SJSA1 (cell line): Measurements from ENCODE around the gene TGFBR1. TPM values are rescaled to one million over a fixed set of nuclear protein-coding genes. Genes with fewer than 3 reads are reported as not detected.
A peak's percentile ranks its signal among the peaks of the same experiment; 100 is the strongest.

Experiments used
- DNase-seq, 2 experiments: peaks; one replicate each; pipeline ENCODE4 v3.0.0-alpha.2; 2015 to 2020; ENCODE audit warnings: low spot score in 2 of 2, low read depth in 1 of 2
- H3K27ac ChIP-seq: fragments of 250-450 bp; sonication (Bioruptor Pico); 2 replicates; pipeline ENCODE4 v1.5.1; 2020; ENCODE audit warnings: mild to moderate bottlenecking, moderate library complexity
- H3K27me3 ChIP-seq: fragments of 250-450 bp; sonication (Bioruptor Pico); replicated peaks from 2 replicates; pipeline ENCODE4 v1.5.1; 2020; ENCODE audit warnings: mild to moderate bottlenecking, moderate library complexity
- H3K36me3 ChIP-seq: fragments of 250-450 bp; sonication (Bioruptor Pico); 2 replicates; pipeline ENCODE4 v1.5.1; 2020; ENCODE audit warnings: mild to moderate bottlenecking
- H3K4me1 ChIP-seq: fragments of 250-450 bp; sonication (Bioruptor Pico); replicated peaks from 2 replicates; pipeline ENCODE4 v1.6.1; 2021; ENCODE audit warnings: mild to moderate bottlenecking
- H3K4me3 ChIP-seq: fragments of 250-450 bp; sonication (Bioruptor Pico); 2 replicates; pipeline ENCODE4 v1.5.1; 2020; ENCODE audit warnings: mild to moderate bottlenecking
- H3K9me3 ChIP-seq: fragments of 250-450 bp; sonication (Bioruptor Pico); replicated peaks from 2 replicates; pipeline ENCODE4 v1.5.1; 2020; ENCODE audit warnings: mild to moderate bottlenecking
- total RNA-seq: library from RNA; depleted of rRNA; stranded (reverse); fragments of >200 nt; shearing (Covaris generic); gene quantifications from 2 replicates; pipeline ENCODE4 v1.2.3, GENCODE V29; 2014

The TGFBR1 gene
- total RNA-seq, 1 experiment from 2014 or later: 36.0 TPM

DNA sequence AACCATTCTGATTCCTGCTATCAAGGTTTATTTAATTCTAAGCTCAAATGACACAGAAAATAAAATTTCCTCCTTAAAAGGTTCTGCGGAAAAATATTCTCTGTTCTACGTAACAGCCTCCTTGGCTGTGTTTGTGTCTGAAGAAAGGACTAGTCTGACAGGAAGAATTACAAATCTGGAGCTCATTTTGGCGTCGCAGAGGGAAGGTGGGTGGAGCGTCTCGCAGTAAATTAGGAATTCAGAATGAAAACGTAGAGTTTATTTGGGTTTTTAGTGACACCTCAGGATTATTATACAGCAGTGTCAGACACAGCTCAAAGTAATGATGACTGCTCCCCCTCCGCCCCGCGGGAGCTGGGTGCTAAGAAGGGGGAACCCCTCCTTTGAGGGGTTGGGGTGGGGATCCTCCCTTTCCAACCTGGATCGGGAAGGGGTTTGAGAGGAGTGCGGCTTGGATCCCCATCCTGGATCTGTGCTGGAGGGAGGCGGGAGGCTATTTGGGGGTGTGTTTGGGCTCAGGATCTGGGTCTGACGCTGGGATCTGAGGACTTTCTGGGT is 933 bp upstream of the TGFBR1 start:
- Histone ChIP-seq H3K27me3 (no peaks in the 10 kb centered on the region), H3K27ac (no peak overlapping the region; the same call in 1 of the 2 replicates), H3K4me3 (peak overlapping the region; percentile 81), H3K36me3 (no peaks in the 10 kb centered on the region; the same call in 1 of the 2 replicates), H3K4me1 (peaks cover 19% of the 10 kb centered on the region), H3K9me3 (no peaks in the 10 kb centered on the region)
- peak in 1 of 2 experiments; percentile 8 for DNase-seq

DNA sequence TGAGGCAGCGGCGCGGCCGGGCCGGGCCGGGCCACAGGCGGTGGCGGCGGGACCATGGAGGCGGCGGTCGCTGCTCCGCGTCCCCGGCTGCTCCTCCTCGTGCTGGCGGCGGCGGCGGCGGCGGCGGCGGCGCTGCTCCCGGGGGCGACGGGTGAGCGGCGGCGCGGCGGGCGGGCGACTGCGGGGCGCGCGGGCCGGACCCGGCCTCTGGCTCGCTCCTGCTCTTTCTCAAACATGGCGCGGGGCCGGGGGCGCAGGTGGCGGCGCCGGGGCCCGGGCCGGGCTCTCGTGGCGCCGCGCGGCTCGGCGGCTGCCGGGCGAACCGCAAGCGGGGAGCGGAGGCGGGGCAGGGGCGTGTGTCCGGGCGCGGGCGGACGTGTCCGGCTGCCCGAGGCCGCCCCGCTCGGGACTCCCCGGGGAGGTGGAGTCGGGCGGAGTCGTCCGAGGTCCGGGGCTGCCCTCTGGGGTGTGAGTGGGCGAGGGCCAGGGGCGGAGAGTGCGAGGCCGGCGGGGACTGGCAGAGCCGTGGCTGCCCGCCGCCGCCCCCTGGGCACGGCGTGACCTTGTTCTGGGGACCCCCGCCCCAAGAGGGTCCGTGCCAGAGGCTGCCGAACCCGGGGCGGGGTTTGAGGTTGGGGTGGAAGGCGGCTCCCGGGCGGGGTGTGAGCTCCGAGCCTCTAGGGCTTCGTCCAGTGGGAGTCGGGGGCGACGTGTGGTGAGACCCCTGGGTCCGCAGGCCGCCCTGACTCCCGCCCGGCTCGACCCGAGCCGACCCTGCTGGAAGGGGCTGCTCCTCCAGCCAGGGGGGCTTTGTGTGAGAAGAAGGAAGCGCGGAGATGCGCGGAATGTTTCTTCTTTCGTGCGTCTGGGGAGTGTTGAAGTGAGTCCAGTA is 485 bp downstream of the TGFBR1 start:
- H3K4me1 ChIP-seq: peaks cover 19% of the 10 kb centered on the region
- peak; percentile 68 to 71 for DNase-seq
- peak overlapping the region; percentile 81 for H3K4me3 ChIP-seq
- no peaks in the 10 kb centered on the region for H3K27me3 ChIP-seq
- peak overlapping the region; percentile 62 for H3K27ac ChIP-seq
- peaks cover under 1% of the 10 kb centered on the region for H3K36me3 ChIP-seq
- H3K9me3 ChIP-seq: no peaks in the 10 kb centered on the region

DNA sequence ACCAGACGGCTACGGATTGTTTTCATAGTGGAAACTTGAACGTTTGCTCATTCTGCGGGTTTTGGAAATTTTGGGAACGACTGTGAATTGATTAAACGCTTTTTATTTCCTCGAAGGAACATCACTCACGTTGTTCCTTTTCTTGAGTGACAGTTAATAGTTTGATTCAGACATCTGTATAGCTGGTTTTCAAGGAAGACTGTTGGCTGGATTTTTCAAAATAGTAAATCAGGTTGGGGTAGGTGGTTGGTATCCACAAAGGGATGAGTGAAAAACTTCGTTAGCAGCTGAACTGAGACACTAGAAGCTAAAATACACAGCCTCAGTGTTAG is 1.1 kb downstream of the TGFBR1 start:
- H3K27ac ChIP-seq: peak overlapping the region; percentile 62
- H3K27me3 ChIP-seq: no peaks in the 10 kb centered on the region
- no peaks in the 10 kb centered on the region for H3K9me3 ChIP-seq
- H3K4me1 ChIP-seq: peaks cover 19% of the 10 kb centered on the region
- peak overlapping the region; percentile 81 for H3K4me3 ChIP-seq
- DNase-seq: no peak
- peaks cover 6% of the 10 kb centered on the region for H3K36me3 ChIP-seq

DNA sequence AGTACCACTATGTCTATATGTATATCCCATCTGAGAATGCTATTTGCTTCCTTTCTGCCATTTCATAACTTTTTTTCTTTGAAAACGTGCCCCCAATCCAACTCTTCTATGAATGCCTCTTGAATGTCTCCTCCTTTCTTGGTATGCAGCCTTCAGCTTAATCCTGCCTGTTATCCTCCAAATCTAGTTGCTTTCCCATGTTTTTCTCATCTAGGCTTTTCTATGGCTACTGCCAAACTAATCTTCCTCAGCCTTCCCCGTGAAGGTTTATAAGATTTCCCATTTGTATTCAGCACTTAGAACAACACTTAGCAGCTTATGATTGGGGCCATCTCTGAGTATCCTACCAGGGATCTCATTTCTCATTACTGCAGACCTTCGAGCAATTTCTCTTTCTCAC is 2.5 kb downstream of the TGFBR1 start:
- no peak for DNase-seq

DNA sequence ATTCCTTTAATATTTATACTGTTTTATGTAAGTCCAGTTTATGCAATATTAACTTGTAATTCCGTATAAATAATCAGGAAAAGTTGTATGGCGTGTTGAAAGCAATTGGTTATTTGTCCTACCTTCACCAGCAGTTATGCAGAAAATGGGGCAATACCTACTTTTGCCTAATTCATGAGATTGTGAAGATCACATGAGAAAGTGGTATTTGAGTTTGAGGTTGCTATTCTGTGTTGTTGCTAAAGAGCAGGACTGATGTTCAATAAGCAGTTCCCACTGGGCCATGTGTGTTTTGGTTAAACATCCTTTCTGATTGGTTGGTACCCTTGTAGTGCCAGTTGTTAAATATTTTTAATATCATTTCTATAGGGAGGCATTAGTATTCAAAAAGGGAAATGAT is 3.2 kb downstream of the TGFBR1 start:
- Histone ChIP-seq H3K4me1 (peaks cover 19% of the 10 kb centered on the region), H3K27me3 (no peaks in the 10 kb centered on the region), H3K9me3 (no peaks in the 10 kb centered on the region), H3K36me3 (peaks cover 9% of the 10 kb centered on the region), H3K4me3 (no peak overlapping the region), H3K27ac (no peak overlapping the region)
- no peak for DNase-seq

More for the DNA sequence above, 2.5 kb downstream of the TGFBR1 start:
- Histone ChIP-seq H3K4me1 (peaks cover 19% of the 10 kb centered on the region), H3K27me3 (no peaks in the 10 kb centered on the region), H3K4me3 (no peak overlapping the region), H3K36me3 (peaks cover 9% of the 10 kb centered on the region), H3K9me3 (no peaks in the 10 kb centered on the region), H3K27ac (no peak overlapping the region)

DNA sequence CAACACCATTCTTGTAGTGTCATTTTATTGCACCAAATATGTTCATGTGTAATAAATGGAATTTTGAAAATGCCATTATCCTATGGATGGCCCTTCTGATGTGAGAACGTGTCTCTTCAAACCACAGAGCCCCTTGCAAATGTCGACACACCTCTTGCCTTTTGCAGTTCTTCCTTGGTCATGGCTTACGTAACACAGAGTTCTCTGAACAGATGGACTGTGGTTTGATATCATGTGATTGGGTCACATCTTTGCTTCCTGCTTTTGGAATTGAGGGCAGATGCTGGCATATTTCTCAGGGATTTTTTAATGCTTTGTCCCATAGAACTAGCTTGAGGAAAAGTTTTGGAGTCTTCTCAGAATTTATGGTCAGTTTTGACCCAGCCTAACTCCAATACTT is 4.6 kb downstream of the TGFBR1 start:
- Histone ChIP-seq H3K4me1 (peaks cover 6% of the 10 kb centered on the region), H3K9me3 (no peaks in the 10 kb centered on the region), H3K4me3 (no peak overlapping the region), H3K36me3 (peaks cover 9% of the 10 kb centered on the region), H3K27ac (no peak overlapping the region), H3K27me3 (no peaks in the 10 kb centered on the region)
- DNase-seq: no peak

DNA sequence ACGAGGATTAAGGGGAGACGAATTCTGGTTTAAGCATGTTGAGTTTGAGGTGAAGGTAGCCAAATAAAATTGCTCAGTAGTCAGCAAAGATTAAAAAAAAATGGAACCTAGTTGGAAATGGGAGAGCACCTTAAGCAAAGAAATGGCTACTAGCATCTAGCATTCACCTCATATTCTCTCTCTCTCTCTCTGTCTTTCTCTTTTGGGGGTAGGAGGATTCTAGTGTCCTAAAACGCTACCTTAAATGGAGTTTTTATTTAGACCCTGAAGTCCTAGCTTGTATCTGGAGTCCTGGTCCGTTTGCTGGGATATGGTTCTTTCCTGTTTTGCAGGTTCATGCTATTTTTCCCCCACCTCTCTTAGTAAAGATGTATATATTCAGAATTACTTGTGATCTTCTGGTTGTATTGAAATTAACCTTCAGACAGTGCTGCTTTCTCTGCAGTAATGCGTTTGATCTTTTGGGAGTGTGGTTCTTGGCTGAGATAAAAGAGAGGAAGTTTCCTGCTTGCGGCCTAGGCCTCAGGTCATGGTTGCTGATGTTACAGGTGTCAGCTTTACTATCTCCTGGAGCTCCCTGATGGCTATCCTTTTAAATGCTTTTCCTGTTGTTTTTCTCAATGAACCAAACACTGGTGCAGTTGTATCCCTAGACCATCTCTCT is 8.0 kb downstream of the TGFBR1 start:
- no peak overlapping the region for H3K4me3 ChIP-seq
- no peak for DNase-seq
- H3K36me3 ChIP-seq: peaks cover 9% of the 10 kb centered on the region
- no peaks in the 10 kb centered on the region; the same call in none of the 2 replicates for H3K4me1 ChIP-seq
- no peak overlapping the region for H3K27ac ChIP-seq
- H3K9me3 ChIP-seq: no peaks in the 10 kb centered on the region
- no peaks in the 10 kb centered on the region for H3K27me3 ChIP-seq

DNA sequence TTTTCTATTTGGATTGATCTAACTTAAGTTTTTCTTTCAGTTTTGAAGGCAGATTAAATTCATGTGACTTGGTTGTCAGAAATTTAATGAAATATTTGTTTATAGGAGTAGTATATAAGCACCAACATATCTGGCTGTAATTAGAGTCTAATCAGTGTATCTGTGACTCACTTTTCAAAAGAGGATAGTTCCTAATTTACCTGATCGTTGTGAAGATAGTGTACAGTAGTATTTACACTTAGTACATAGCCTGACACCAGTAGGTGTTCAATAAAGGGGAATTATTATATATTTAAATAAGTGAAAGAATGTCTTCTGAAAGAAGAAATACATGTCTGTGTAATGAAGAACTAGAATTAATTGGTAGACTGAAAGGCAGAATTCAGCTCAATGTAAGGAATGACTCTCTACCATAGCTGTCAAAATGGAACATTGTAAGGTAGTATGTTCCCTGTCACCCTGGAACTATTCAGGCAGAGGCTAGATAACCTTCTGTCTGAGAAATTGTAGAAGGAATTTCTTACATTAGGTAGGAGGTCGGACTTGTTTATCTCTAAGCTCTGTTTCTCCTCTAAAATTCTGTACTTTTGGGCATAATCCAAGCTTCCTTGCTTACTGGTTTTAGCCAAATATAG is 8.6 kb downstream of the TGFBR1 start:
- H3K36me3 ChIP-seq: peaks cover 9% of the 10 kb centered on the region
- H3K4me3 ChIP-seq: no peak overlapping the region
- no peaks in the 10 kb centered on the region; the same call in none of the 2 replicates for H3K4me1 ChIP-seq
- no peak for DNase-seq
- no peaks in the 10 kb centered on the region for H3K9me3 ChIP-seq
- no peak overlapping the region for H3K27ac ChIP-seq
- no peaks in the 10 kb centered on the region for H3K27me3 ChIP-seq

DNA sequence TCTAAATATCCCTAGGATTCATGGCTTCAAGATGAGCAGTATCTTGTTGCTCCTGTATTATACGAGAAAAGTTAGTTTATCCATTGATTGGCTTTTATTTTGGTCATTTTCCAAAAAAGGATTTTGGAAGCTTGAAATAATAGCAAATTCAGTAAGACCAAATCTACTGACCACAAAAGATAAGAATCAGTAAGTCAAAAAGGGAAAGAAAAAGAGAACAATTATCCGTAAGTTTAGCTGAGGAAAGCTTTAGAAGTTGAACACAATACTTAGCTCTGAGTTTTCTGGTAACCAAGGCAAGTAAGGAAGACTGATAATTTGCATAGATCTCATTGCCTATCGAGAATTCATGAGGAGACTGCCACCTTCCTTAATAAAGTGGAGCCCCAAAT is 9.1 kb downstream of the TGFBR1 start:
- no peak for DNase-seq
- no peak overlapping the region for H3K4me3 ChIP-seq

DNA sequence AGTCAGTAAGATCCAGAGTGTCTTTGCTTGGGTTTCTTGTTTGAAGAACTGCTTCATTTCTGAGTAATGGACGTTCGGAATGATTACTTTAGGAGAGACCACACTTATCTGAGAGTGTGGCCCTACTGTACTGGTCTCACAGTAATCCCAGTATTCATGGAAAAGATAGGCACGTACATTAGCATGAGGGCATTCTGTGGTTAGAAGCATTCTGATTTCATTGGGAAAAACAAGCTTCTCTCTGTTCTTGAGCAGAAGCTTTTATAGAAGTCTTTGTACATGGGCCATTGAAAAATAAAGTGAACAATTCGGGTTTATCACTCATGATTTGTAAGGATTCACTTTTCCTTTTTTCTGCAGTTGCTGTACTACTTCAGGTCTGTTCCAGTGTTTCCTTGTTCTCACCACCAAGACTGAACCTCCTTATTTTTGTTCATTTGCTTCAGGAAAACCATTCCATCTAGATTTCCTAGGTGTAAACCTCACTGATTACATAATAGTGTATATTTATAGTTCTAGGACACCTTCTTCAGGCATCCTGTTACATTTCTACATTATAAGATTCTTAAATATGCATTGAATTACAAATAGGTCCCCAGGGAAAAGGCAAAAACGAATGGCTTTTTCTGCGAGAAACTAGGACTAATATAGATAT is 10.1 kb downstream of the TGFBR1 start:
- Histone ChIP-seq H3K4me3 (no peak overlapping the region), H3K27me3 (no peaks in the 10 kb centered on the region), H3K4me1 (no peaks in the 10 kb centered on the region; the same call in none of the 2 replicates), H3K27ac (no peak overlapping the region), H3K36me3 (peaks cover 9% of the 10 kb centered on the region), H3K9me3 (no peaks in the 10 kb centered on the region)
- no peak for DNase-seq

More for the DNA sequence above, 9.1 kb downstream of the TGFBR1 start:
- Histone ChIP-seq H3K4me1 (no peaks in the 10 kb centered on the region; the same call in none of the 2 replicates), H3K27ac (no peak overlapping the region), H3K36me3 (peaks cover 9% of the 10 kb centered on the region), H3K27me3 (no peaks in the 10 kb centered on the region), H3K9me3 (no peaks in the 10 kb centered on the region)

DNA sequence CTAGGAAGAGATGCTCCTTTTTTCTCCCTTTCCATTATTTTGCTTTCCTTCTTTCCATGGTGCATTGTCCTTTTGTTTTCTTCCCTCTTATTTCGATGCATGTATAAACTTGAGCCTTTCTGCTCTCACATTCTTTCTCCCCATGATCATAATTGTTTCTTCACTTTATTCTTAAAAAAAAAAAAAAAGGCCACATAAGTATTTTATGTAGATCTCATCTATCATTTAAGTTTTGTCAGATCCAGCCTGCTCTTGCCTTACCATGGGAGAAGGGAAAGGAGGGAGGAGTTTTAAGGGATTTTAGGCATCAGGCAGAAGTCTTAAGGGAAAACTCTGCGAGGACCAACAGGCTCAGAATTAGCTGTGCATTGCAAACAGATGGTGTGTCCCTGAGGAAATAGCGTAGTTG is 11.1 kb downstream of the TGFBR1 start:
- Histone ChIP-seq H3K4me1 (no peaks in the 10 kb centered on the region; the same call in none of the 2 replicates), H3K27ac (no peak overlapping the region), H3K9me3 (no peaks in the 10 kb centered on the region), H3K36me3 (peaks cover 4% of the 10 kb centered on the region; the same call in 1 of the 2 replicates), H3K27me3 (no peaks in the 10 kb centered on the region), H3K4me3 (no peak overlapping the region)
- DNase-seq: no peak

DNA sequence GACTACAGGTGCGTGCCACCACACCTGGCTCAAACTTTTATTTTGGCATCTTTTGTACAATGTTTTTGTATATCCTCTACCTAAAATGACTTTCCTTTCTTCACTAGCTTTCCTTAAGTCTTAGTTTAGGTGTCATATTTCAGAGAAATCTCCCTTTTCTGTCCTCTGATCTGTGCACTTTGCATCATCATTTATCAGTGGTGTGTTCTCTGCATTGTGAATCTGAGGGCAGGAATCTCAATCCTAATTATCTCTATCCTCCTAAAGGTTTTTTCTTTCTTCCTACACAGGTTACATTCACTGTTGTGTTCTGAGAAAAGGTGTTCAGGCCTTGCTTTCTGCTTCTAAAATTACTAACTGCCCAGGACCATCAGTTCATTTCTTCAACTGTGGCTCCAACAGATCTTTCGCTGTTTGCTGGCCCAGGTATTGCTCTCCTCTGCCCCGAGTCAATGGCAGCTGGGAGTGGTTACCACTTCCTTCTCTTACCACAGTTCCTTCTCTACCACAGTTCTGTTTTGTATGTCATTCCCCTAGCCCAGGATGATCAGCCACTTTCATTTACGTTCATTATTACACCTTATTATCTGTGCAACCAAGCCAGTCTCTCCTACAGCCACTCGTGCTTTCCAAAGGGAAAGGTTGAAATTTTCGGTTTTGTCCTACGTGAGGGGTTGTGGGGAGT is 14.0 kb downstream of the TGFBR1 start:
- Histone ChIP-seq H3K4me1 (no peaks in the 10 kb centered on the region; the same call in 1 of the 2 replicates), H3K27me3 (no peaks in the 10 kb centered on the region), H3K27ac (no peak overlapping the region), H3K36me3 (no peaks in the 10 kb centered on the region), H3K9me3 (no peaks in the 10 kb centered on the region), H3K4me3 (no peak overlapping the region)
- DNase-seq: no peak
